Endothelial cell of umbilical vein (primary cell): ENCODE data around the gene MLLT6. TPM values are rescaled to one million over a fixed set of nuclear protein-coding genes. Genes with fewer than 3 reads are reported as not detected.

Experiments
- BruUV-seq: library from RNA; stranded (reverse); fragments of 400-500 nt; replicated peaks from 2 replicates; lab custom pipeline; 2021; lab: Mats Ljungman, UMichigan
- CTCF ChIA-PET: fragments of 300-600, 350-600 bp; sonication (Branson Sonifier 250); formaldehyde crosslinking; loops from one replicate; lab custom pipeline; 2021; ENCODE audit warnings: antibody characterized with exemption, inconsistent platforms; lab: Charles Lee
- POLR2A ChIA-PET: fragments of 300-600, 350-600 bp; sonication (Branson Sonifier 250); formaldehyde crosslinking; loops from one replicate; lab custom pipeline; 2021; ENCODE audit warnings: antibody characterized with exemption, inconsistent platforms; lab: Charles Lee
- DNase-seq: peaks from one replicate; pipeline ENCODE4 v3.0.0-alpha.2; 2011; ENCODE audit warnings: low read depth, low spot score
- FAIRE-seq: peaks from 2 replicates; lab custom pipeline; 2011; peaks lifted over from hg19 to GRCh38; lab: Jason Lieb, UNC
- H2AFZ ChIP-seq: 2 replicates; pipeline ENCODE4 v1.6.0; 2012; ENCODE audit warnings: low read depth, low read length, control low read depth, inconsistent platforms
- H3K27ac ChIP-seq: 2 replicates; pipeline ENCODE4 v1.5.1; 2011; ENCODE audit warnings: low read depth, mild to moderate bottlenecking, control low read depth, low read length, moderate library complexity; ENCODE audit not compliant: insufficient read depth
- H3K27me3 ChIP-seq, 2 experiments: 2 replicates each; pipeline versions ENCODE4 v1.6.0 to v1.6.1; 2011; ENCODE audit warnings: low read length in 2 of 2, mixed read lengths in 1 of 2; ENCODE audit not compliant: control insufficient read depth in 2 of 2, insufficient read depth in 2 of 2
- H3K36me3 ChIP-seq, 2 experiments: 2 replicates in 1 of 2; 3 replicates in 1 of 2; pipeline ENCODE4 v1.5.1; 2011; ENCODE audit warnings: low read length in 2 of 2, mild to moderate bottlenecking in 1 of 2, moderate library complexity in 1 of 2; ENCODE audit not compliant: control insufficient read depth in 2 of 2, insufficient read depth in 2 of 2; ENCODE audit errors: extremely low read depth in 1 of 2
- H3K4me1 ChIP-seq: 3 replicates; pipeline ENCODE4 v1.5.1; 2011; ENCODE audit warnings: mild to moderate bottlenecking, low read length; ENCODE audit not compliant: control insufficient read depth, insufficient read depth; ENCODE audit errors: extremely low read depth
- H3K4me2 ChIP-seq: 2 replicates; pipeline ENCODE4 v1.6.1; 2011; ENCODE audit warnings: low read length, control low read depth, mixed read lengths; ENCODE audit not compliant: insufficient read depth
- H3K4me3 ChIP-seq, 3 experiments: fragments of 200-600 bp in 1 of 3; sonication (generic), shearing (Covaris generic) in 1 of 3; replicated peaks in 1 of 3; 2 replicates each; pipeline ENCODE4 v1.5.1; 2011 to 2016; ENCODE audit warnings: control low read depth in 3 of 3, low read length in 3 of 3, mild to moderate bottlenecking in 2 of 3, inconsistent platforms in 1 of 3, low read depth in 1 of 3, moderate library complexity in 1 of 3; ENCODE audit not compliant: insufficient read depth in 1 of 3
- H3K79me2 ChIP-seq: 2 replicates; pipeline ENCODE4 v1.6.0; 2012; ENCODE audit warnings: low read length, inconsistent platforms; ENCODE audit not compliant: control insufficient read depth, insufficient read depth
- H3K9ac ChIP-seq: replicated peaks from 2 replicates; pipeline ENCODE3; 2011; ENCODE audit warnings: low read length, control low read depth; ENCODE audit not compliant: insufficient read depth; ENCODE audit errors: extremely low read depth
- H3K9me1 ChIP-seq: replicated peaks from 3 replicates; pipeline ENCODE4 v1.6.0; 2011; ENCODE audit warnings: mild to moderate bottlenecking, low read length; ENCODE audit not compliant: control insufficient read depth, insufficient read depth; ENCODE audit errors: extremely low read depth
- H3K9me3 ChIP-seq: replicated peaks from 2 replicates; pipeline ENCODE4 v1.5.1; 2012; ENCODE audit warnings: low read length, inconsistent platforms; ENCODE audit not compliant: control insufficient read depth, insufficient read depth
- H4K20me1 ChIP-seq: replicated peaks from 2 replicates; pipeline ENCODE3; 2011; ENCODE audit warnings: mild to moderate bottlenecking, low read length; ENCODE audit not compliant: control insufficient read depth, insufficient read depth; ENCODE audit errors: extremely low read depth
- CTCF ChIP-seq, 2 donors: IDR thresholded peaks; 1 replicate in 1 of 2; 2 replicates in 1 of 2; pipeline ENCODE4 v1.5.1; 2011; ENCODE audit warnings: low read length in 2 of 2, mild to moderate bottlenecking in 2 of 2, moderate library complexity in 2 of 2, control low read depth in 1 of 2, inconsistent platforms in 1 of 2, low read depth in 1 of 2; ENCODE audit not compliant: insufficient read depth in 1 of 2; ENCODE audit errors: extremely low read depth in 1 of 2
- EZH2 ChIP-seq: IDR thresholded peaks from 2 replicates; pipeline ENCODE4 v1.6.1; 2012; ENCODE audit warnings: borderline replicate concordance, low read depth, mild to moderate bottlenecking, moderate library complexity, low read length, inconsistent platforms; ENCODE audit not compliant: severe bottlenecking
- FOS ChIP-seq: IDR thresholded peaks from 2 replicates; pipeline ENCODE4 v1.6.1; 2011; ENCODE audit warnings: mild to moderate bottlenecking, low read length, moderate library complexity, borderline replicate concordance; ENCODE audit not compliant: insufficient read depth
- GATA2 ChIP-seq: IDR thresholded peaks from 2 replicates; pipeline ENCODE4 v1.7.0; 2011; ENCODE audit warnings: low read depth, mild to moderate bottlenecking, moderate library complexity, mixed read lengths, low read length; ENCODE audit not compliant: insufficient read length, insufficient read depth
- JUN ChIP-seq: IDR thresholded peaks from 2 replicates; pipeline ENCODE4 v1.6.1; 2011; ENCODE audit warnings: borderline replicate concordance, low read depth; ENCODE audit not compliant: insufficient read length, insufficient read depth
- MAX ChIP-seq: IDR thresholded peaks from 2 replicates; pipeline ENCODE4 v1.6.1; 2011; ENCODE audit not compliant: insufficient read depth, insufficient read length
- MYC ChIP-seq: IDR thresholded peaks from one replicate; pipeline ENCODE4 v1.6.1; 2011; ENCODE audit warnings: mild to moderate bottlenecking, low read depth, low read length
- POLR2A ChIP-seq: IDR thresholded peaks from 2 replicates; pipeline ENCODE4 v1.6.1; 2012; ENCODE audit warnings: low read depth, mild to moderate bottlenecking, control low read depth, low read length
- POLR2AphosphoS5 ChIP-seq: IDR thresholded peaks from 2 replicates; pipeline ENCODE4 v1.6.1; 2012; ENCODE audit warnings: low read depth, mild to moderate bottlenecking, control low read depth, low read length, moderate library complexity; ENCODE audit not compliant: insufficient read depth
- dilution Hi-C: fragments of 300-500 bp; cut with MboI; formaldehyde crosslinking; loops from one replicate; pipeline ENCODE4 v1.15.0; 2019; ENCODE audit warnings: low sequenced_read_pairs; ENCODE audit not compliant: extremely low pct_ligation_motif_present
- intact Hi-C: fragments of 100-400 bp; cut with micrococcal nuclease; formaldehyde crosslinking; loops from one replicate; pipeline ENCODE4 v1.10.0; 2022
- polyA plus RNA-seq, 4 experiments: library from polyadenylated mRNA; depleted of rRNA in 3 of 4; stranded (reverse) in 3 of 4; unstranded in 1 of 4; fragments of >200 nt; gene quantifications; 2 replicates each; pipeline versions ENCODE4 v1.2.1 to v1.2.3, GENCODE V29; 2011 to 2012; ENCODE audit warnings: missing spikeins in 1 of 4
- total RNA-seq: library from RNA; stranded (reverse); gene quantifications from 2 replicates; pipeline ENCODE4 v1.2.3, GENCODE V29; 2021

Gene MLLT6
- total and polyA plus RNA-seq, 2 donors (not counting 3 experiments of a cell fraction or from before 2014, with no cell fraction given), result 32.1 to 85.4 TPM

GRCh38 chr17:38746849-38747462 lies 41.9 kb downstream of the MLLT6 start:
- ChIA-PET CTCF (interaction anchor here (1.7 to 3.8 kb wide), 2 partner anchors 12 to 16 kb away, joined by 7 to 24 read pairs; partner anchors contain the start of gene CISD3), POLR2A (interaction anchor here (0.6 kb wide), 1 partner anchor 12 kb away, joined by 4 read pairs; no protein-coding TSS in a partner anchor)
- H3K9me3 ChIP-seq, result no peaks in the 10 kb centered on the region
- H3K27ac ChIP-seq, result no peak overlapping the region
- dilution Hi-C loops, result no loop called here
- intact Hi-C loops, result no loop called here
- no peaks in the 10 kb centered on the region for H3K9me1 ChIP-seq
- TF ChIP-seq FOS (no peak), POLR2A (no peak), MYC (no peak), EZH2 (no peak), JUN (no peak), GATA2 (no peak), MAX (no peak), POLR2AphosphoS5 (no peak), CTCF (IDR thresholded peaks at IDR 0.05; ENCODE audit: extremely low read depth in 1 of 2, insufficient read depth in 1 of 2, low read depth in 1 of 2, low read length in 2 of 2) (no peak)
- H3K4me1 ChIP-seq, result peaks cover 55% of the 10 kb centered on the region
- peak overlapping the region; percentile 86 for H3K9ac ChIP-seq
- BruUV-seq, result no TSS peak
- H3K4me2 ChIP-seq, result peak overlapping the region; percentile 70
- peak overlapping the region; percentile 80 to 90 (median 80) for H3K4me3 ChIP-seq
- H3K79me2 ChIP-seq, result peaks cover 63% of the 10 kb centered on the region
- H4K20me1 ChIP-seq, result peaks cover 2% of the 10 kb centered on the region
- H3K36me3 ChIP-seq, result no peaks in the 10 kb centered on the region
- DNase-seq (no peak), FAIRE-seq (no peak)
- H2AFZ ChIP-seq, result no peak overlapping the region
- H3K27me3 ChIP-seq, result no peaks in the 10 kb centered on the region
